Measurements from ENCODE around the gene MAST2. TPM values are rescaled to one million over a fixed set of nuclear protein-coding genes. Genes with fewer than 3 reads are reported as not detected.
"Not testable (repeated sequence)": the region's sequence is repeated elsewhere in the genome, so short reads cannot be mapped to it uniquely, and the experiment has no call there.

The MAST2 gene
- total RNA-seq, 1 donor = 34.5 TPM

GRCh38 chr1:45842786-45843185 lies 39.4 kb downstream of the MAST2 start:
- no peak for TF ChIP-seq CTCF (IDR thresholded peaks at IDR 0.05; ENCODE audit: insufficient read depth, low read depth, low read length)
- no peak overlapping the region for H3K4me3 ChIP-seq (ENCODE audit: low read depth, low read length)
- DNase-seq (ENCODE audit: low read depth) = no peak

DNA sequence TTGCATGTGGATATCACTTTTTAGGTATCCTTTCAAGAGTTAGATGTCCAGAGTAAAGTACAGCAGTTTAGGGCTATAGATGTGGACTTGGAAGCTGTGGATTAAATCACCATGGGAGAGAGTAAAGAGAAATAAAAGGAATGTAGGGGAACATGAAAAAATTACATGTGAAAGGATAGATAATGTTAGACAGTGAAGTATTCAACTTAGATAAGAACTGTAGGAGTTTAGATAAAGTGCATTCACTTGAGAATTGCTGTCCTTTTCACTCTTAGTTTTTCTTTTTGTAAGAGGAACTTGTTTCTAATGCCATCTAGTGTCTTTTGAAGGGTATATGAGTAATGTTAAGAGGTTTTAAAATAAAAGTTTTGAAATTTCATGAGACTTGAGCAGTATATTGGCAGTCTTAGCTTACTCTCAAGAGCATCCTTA lies 40.1 kb downstream of the MAST2 start:
- peak; percentile 54 for DNase-seq (ENCODE audit: low read depth)
- TF ChIP-seq CTCF (IDR thresholded peaks at IDR 0.05; ENCODE audit: insufficient read depth, low read depth, low read length) = peak; percentile 36
- no peak overlapping the region for H3K4me3 ChIP-seq (ENCODE audit: low read depth, low read length)

DNA sequence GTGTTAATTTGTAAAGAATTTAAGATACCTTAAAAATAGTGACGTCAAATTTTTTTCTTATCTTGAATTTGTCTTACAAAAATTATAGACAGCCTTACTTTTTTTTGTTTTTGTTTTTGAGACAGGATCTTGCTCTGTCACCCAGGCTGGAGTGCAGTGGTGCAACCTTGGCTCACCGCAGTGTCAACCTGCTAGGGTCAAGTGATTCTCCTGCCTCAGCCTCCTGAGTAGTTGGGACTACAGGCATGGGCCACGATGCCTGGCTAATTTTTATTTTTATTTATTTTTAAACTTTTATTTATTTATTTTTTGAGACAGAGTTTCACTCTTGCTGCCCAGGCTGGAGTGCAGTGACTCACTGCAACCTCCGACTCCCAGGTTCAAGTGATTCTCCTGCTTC lies 40.6 kb downstream of the MAST2 start:
- DNase-seq (ENCODE audit: low read depth); H3K4me3 ChIP-seq (ENCODE audit: low read depth, low read length): not testable (repeated sequence)

GRCh38 chr1:45846931-45847330 lies 43.5 kb downstream of the MAST2 start:
- no peak overlapping the region for H3K4me3 ChIP-seq (ENCODE audit: low read depth, low read length)
- peak; percentile 62 for DNase-seq (ENCODE audit: low read depth)
- no peak for TF ChIP-seq CTCF (IDR thresholded peaks at IDR 0.05; ENCODE audit: insufficient read depth, low read depth, low read length)

GRCh38 chr1:45848097-45848496 lies 44.7 kb downstream of the MAST2 start:
- no peak for TF ChIP-seq CTCF (IDR thresholded peaks at IDR 0.05; ENCODE audit: insufficient read depth, low read depth, low read length)
- DNase-seq (ENCODE audit: low read depth) = no peak
- H3K4me3 ChIP-seq (ENCODE audit: low read depth, low read length) = no peak overlapping the region

DNA sequence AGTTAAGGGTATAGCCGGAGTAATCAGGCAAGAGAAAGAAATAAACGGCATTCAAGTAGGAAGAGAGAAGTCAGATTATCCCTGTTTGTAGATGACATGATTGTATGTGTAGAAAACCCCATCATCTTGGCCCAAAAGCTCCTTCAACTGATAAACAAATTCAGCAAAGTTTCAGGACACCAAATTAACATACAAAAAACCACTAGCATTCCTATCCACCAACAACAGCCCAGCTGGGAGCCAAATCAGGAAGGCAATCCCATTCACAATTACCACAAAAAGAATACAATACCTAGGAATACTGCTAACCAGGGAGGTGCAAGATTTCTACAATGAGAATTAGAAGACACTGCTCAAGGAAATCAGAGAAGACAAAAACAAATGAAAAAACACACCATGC lies 45.3 kb downstream of the MAST2 start:
- no peak for DNase-seq (ENCODE audit: low read depth)
- no peak overlapping the region for H3K4me3 ChIP-seq (ENCODE audit: low read depth, low read length)
- no peak for TF ChIP-seq CTCF (IDR thresholded peaks at IDR 0.05; ENCODE audit: insufficient read depth, low read depth, low read length)

DNA sequence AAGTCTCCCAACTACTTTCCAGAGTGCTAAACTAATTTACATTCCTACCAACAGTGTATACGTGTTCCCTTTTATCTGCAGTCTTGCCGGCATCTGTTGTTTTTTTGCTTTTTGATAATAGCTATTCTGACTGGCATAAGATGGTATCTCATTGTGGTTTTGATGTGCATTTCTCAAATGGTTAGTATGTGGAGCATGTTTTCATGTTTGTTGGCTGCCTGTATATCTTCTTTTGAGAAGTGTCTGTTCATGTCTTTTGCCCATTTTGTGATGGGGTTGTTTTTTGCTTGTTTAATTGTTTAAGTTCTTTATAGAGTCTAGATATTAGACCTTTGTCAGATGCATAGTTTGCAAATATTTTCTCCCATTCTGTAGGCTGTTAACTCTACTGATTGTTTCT lies 46.6 kb downstream of the MAST2 start:
- DNase-seq (ENCODE audit: low read depth) = no peak
- H3K4me3 ChIP-seq (ENCODE audit: low read depth, low read length) = no peak overlapping the region
- TF ChIP-seq CTCF (IDR thresholded peaks at IDR 0.05; ENCODE audit: insufficient read depth, low read depth, low read length) = no peak
